Embryonic facial prominence (tissue), 1 donor: ENCODE data around the gene GNB1.
"Not testable (repeated sequence)": the region's sequence is repeated elsewhere in the genome, so short reads cannot be mapped to it uniquely, and the experiment has no call there.

ENCODE experiments used
- DNase-seq: peaks from one replicate; pipeline ENCODE4 v3.0.0-alpha.2; 2016; ENCODE audit errors: extremely low spot score

The GNB1 gene

GRCh38 chr1:1890506-1891348 lies at the start of gene GNB1:
Gene GNB1, minus strand, starts transcription at chr1:1891087. Its CDS starts 65,634 bp downstream, at chr1:1825453.
- peak; percentile 65 for DNase-seq

- DNase-seq, result no peak
Observed at GRCh38 chr1:1940123-1940425, 49.2 kb upstream of the GNB1 start.

- DNase-seq, result no peak
Observed at GRCh38 chr1:1939296-1940122, 48.6 kb upstream of the GNB1 start.

GRCh38 chr1:1938613-1939295 lies 47.9 kb upstream of the GNB1 start:
- DNase-seq, result no peak

GRCh38 chr1:1938276-1938573 lies 47.3 kb upstream of the GNB1 start:
- no peak for DNase-seq

GRCh38 chr1:1937549-1938275 lies 46.8 kb upstream of the GNB1 start:
- DNase-seq, result no peak

GRCh38 chr1:1937061-1937460 lies 46.2 kb upstream of the GNB1 start:
- no peak for DNase-seq

- not testable (repeated sequence) for DNase-seq
Observed at GRCh38 chr1:1934848-1935247, 44.0 kb upstream of the GNB1 start.

GRCh38 chr1:1929639-1930545 lies 39.0 kb upstream of the GNB1 start:
- no peak for DNase-seq

GRCh38 chr1:1929102-1929638 lies 38.3 kb upstream of the GNB1 start:
- DNase-seq, result no peak

GRCh38 chr1:1928231-1929101 lies 37.6 kb upstream of the GNB1 start:
- DNase-seq, result no peak

- peak; percentile 0 for DNase-seq
Observed at GRCh38 chr1:1927751-1928150, 36.9 kb upstream of the GNB1 start.

- peak; percentile 1 for DNase-seq
Observed at GRCh38 chr1:1926886-1927660, 36.2 kb upstream of the GNB1 start.

- DNase-seq, result no peak
Observed at GRCh38 chr1:1926346-1926811, 35.5 kb upstream of the GNB1 start.

GRCh38 chr1:1925437-1926345 lies 34.8 kb upstream of the GNB1 start:
- DNase-seq, result no peak

- no peak for DNase-seq
Observed at GRCh38 chr1:1924849-1925248, 34.0 kb upstream of the GNB1 start.

GRCh38 chr1:1924386-1924785 lies 33.5 kb upstream of the GNB1 start:
- DNase-seq, result no peak
